Prostate gland (tissue), 2 donors: ENCODE results near the gene NEO1. TPM values are rescaled to one million over a fixed set of nuclear protein-coding genes. Genes with fewer than 3 reads are reported as not detected.

Experiments
- DNase-seq: peaks from one replicate; pipeline ENCODE4 v3.0.0-alpha.2; 2019; ENCODE audit warnings: low spot score
- H3K27ac ChIP-seq, 2 donors: fragments of 200-600 bp; sonication (generic); 2 replicates each; pipeline ENCODE4 v1.5.1; 2017 to 2019
- H3K27me3 ChIP-seq: fragments of 200-600 bp; sonication (generic); replicated peaks from 2 replicates; pipeline ENCODE4 v1.5.1; 2019; ENCODE audit not compliant: insufficient read depth
- H3K36me3 ChIP-seq, 2 donors: fragments of 200-600 bp; sonication (generic); 1 replicate in 1 of 2; 2 replicates in 1 of 2; pipeline versions ENCODE4 v1.5.1 to v1.8.1; 2017 to 2019
- H3K4me1 ChIP-seq: fragments of 200-600 bp; sonication (generic); replicated peaks from 2 replicates; pipeline ENCODE4 v1.5.1; 2019
- H3K4me3 ChIP-seq, 2 donors: fragments of 200-600 bp; sonication (generic); 2 replicates each; pipeline ENCODE4 v1.5.1; 2017 to 2019
- H3K9me3 ChIP-seq: fragments of 200-600 bp; sonication (generic); 2 replicates; pipeline ENCODE4 v1.5.1; 2017
- CTCF ChIP-seq, 4 experiments: fragments of 200-600 bp in 2 of 4; fragments of 450-650 bp in 2 of 4; sonication (generic) in 2 of 4; IDR thresholded peaks; 1 replicate in 3 of 4; 2 replicates in 1 of 4; pipeline ENCODE4 v1.5.1; 2016 to 2019; ENCODE audit warnings: antibody characterized with exemption in 4 of 4, mild to moderate bottlenecking in 2 of 4, moderate library complexity in 2 of 4
- POLR2A ChIP-seq: fragments of 450-650 bp; IDR thresholded peaks from one replicate; pipeline ENCODE4 v1.6.1; 2016; ENCODE audit warnings: antibody characterized with exemption, mild to moderate bottlenecking
- POLR2AphosphoS5 ChIP-seq: sonication (generic); formaldehyde crosslinking; IDR thresholded peaks from one replicate; pipeline ENCODE4 v1.6.1; 2017; ENCODE audit warnings: antibody characterized with exemption
- WGBS: methylation state at CpG from one replicate; pipeline ENCODE4 v1.1.5; 2018; 5-methylcytosine and 5-hydroxymethylcytosine counted together
- intact Hi-C: fragments of 100-400 bp; cut with DNase I; formaldehyde crosslinking; loops from one replicate; pipeline ENCODE4 v1.14.2; 2022
- total RNA-seq, 2 donors: library from RNA; depleted of rRNA; stranded (reverse); fragments of >200 nt; gene quantifications; one replicate each; pipeline ENCODE4 v1.1.0, GENCODE V29; 2016

NEO1 gene
- total RNA-seq, 2 donors from 2014 or later: 75.0 to 80.7 TPM

DNA sequence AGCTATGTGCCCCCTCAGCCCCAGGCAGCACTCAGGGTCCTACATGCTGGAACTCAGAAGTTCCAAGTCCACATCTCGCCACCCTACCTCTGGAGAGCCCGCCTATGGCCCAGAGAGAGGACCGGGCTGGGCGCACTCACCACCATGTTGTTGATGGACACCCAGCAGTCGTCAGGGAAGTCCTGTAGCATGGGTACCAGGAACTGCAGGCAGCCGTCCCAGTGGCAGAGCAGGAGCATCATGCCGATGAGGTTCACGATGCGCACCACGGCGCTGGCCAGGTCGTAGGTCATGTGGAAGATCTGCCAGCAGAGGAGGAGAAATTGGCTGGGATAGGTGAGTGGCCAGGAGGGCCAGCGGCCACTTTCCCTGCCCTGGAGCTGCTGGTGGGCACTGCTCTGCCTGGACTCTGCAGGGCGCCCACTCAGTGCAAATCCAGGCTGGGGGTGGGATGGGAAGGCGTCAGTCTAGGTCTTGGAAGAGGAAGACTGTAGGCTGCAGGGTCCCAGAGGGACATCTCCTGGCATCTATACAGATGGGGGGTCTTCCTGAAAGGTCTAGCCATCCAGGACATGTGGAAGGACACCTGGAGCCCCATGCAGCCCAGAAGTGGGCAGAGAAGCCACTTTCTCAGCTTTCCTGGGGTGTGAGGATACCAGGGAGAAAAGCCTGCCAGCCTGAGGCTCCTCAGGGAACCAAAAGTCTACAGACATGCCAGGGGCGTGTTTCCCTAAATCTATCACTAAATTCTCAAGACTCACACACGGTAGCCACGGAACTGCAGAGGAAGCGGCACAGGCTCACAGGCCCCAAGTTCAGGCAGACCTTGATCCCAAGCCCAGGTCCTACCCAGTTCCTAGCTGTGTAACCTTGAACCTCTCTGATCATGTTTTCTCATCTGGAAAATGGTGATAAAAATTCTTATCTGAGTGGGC is 280.0 kb downstream of the NEO1 start:
- H3K4me3 ChIP-seq: no peak overlapping the region
- H3K27ac ChIP-seq: no peak overlapping the region
- H3K9me3 ChIP-seq: no peaks in the 10 kb centered on the region
- intact Hi-C loops: no loop called here
- no peak for DNase-seq
- H3K36me3 ChIP-seq: no peaks in the 10 kb centered on the region
- TF ChIP-seq POLR2AphosphoS5 (no peak), CTCF (IDR thresholded peaks at IDR 0.05) (no peak), POLR2A (no peak)
- 87% methylated on average over 19 of the region's 19 CpGs for WGBS
- no peaks in the 10 kb centered on the region for H3K27me3 ChIP-seq
- H3K4me1 ChIP-seq: no peaks in the 10 kb centered on the region

- WGBS: 92% methylated on average over 2 of the region's 2 CpGs
- no peaks in the 10 kb centered on the region for H3K9me3 ChIP-seq
- no peaks in the 10 kb centered on the region for H3K27me3 ChIP-seq
- intact Hi-C loops: no loop called here
- H3K27ac ChIP-seq: no peak overlapping the region
- TF ChIP-seq CTCF (IDR thresholded peaks at IDR 0.05) (no peak), POLR2A (no peak), POLR2AphosphoS5 (no peak)
- DNase-seq: no peak
- H3K36me3 ChIP-seq: no peaks in the 10 kb centered on the region
- H3K4me3 ChIP-seq: no peak overlapping the region
- H3K4me1 ChIP-seq: no peaks in the 10 kb centered on the region
Measured at GRCh38 chr15:73333001-73333400, 280.7 kb downstream of the NEO1 start.

GRCh38 chr15:73334086-73334485 is 281.8 kb downstream of the NEO1 start:
- Histone ChIP-seq H3K9me3 (no peaks in the 10 kb centered on the region), H3K4me1 (no peaks in the 10 kb centered on the region), H3K27me3 (no peaks in the 10 kb centered on the region), H3K36me3 (no peaks in the 10 kb centered on the region), H3K4me3 (no peak overlapping the region), H3K27ac (no peak overlapping the region)
- intact Hi-C loops: no loop called here
- WGBS: 85% methylated on average over 6 of the region's 6 CpGs
- DNase-seq: no peak
- TF ChIP-seq POLR2AphosphoS5: no peak
- TF ChIP-seq POLR2A: no peak
- no peak for TF ChIP-seq CTCF (IDR thresholded peaks at IDR 0.05)

- Histone ChIP-seq H3K4me3 (no peak overlapping the region), H3K27ac (no peak overlapping the region), H3K4me1 (no peaks in the 10 kb centered on the region), H3K27me3 (no peaks in the 10 kb centered on the region), H3K36me3 (no peaks in the 10 kb centered on the region), H3K9me3 (no peaks in the 10 kb centered on the region)
- intact Hi-C loops: no loop called here
- 56% methylated on average over 9 of the region's 9 CpGs for whole genome bisulfite sequencing
- no peak for TF ChIP-seq POLR2AphosphoS5
- no peak for DNase-seq
Measured at GRCh38 chr15:73335026-73335425, 282.8 kb downstream of the NEO1 start.

DNA sequence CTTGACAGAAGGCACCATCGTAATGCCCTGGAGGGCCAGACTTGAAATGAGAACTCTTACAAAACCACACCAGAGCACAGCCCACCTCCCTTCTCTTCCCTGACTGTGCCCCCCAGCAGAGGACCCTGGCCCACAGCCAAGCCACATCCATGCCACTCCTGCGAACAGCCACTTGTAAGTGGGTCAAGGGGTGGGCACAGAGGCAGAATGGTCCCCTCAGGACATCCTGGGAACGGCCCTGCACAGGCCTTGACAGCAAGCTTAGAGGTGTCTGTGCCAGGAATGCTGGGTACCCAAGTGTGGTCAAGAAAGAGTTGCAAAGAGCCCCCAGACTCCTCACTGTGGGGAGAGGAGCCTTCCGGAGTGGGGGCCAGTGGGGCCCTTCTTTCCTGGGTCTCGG is 283.2 kb downstream of the NEO1 start:
- no peak for DNase-seq
- intact Hi-C loops: no loop called here

More for the DNA sequence above, 283.2 kb downstream of the NEO1 start:
- 65% methylated on average over 5 of the region's 5 CpGs for WGBS
- Histone ChIP-seq H3K27ac (no peak overlapping the region), H3K36me3 (no peaks in the 10 kb centered on the region), H3K9me3 (no peaks in the 10 kb centered on the region), H3K4me1 (no peaks in the 10 kb centered on the region), H3K4me3 (no peak overlapping the region), H3K27me3 (no peaks in the 10 kb centered on the region)
- no peak for TF ChIP-seq POLR2AphosphoS5
- no peak for TF ChIP-seq POLR2A
- TF ChIP-seq CTCF (IDR thresholded peaks at IDR 0.05): no peak
